SJSA1 (cell line): ENCODE results near the gene INO80D. TPM values are rescaled to one million over a fixed set of nuclear protein-coding genes. Genes with fewer than 3 reads are reported as not detected.

Source experiments
- DNase-seq, 2 experiments: peaks; one replicate each; pipeline ENCODE4 v3.0.0-alpha.2; 2015 to 2020; ENCODE audit warnings: low spot score in 2 of 2, low read depth in 1 of 2
- H3K27ac ChIP-seq: fragments of 250-450 bp; sonication (Bioruptor Pico); 2 replicates; pipeline ENCODE4 v1.5.1; 2020; ENCODE audit warnings: mild to moderate bottlenecking, moderate library complexity
- H3K27me3 ChIP-seq: fragments of 250-450 bp; sonication (Bioruptor Pico); replicated peaks from 2 replicates; pipeline ENCODE4 v1.5.1; 2020; ENCODE audit warnings: mild to moderate bottlenecking, moderate library complexity
- H3K36me3 ChIP-seq: fragments of 250-450 bp; sonication (Bioruptor Pico); 2 replicates; pipeline ENCODE4 v1.5.1; 2020; ENCODE audit warnings: mild to moderate bottlenecking
- H3K4me1 ChIP-seq: fragments of 250-450 bp; sonication (Bioruptor Pico); replicated peaks from 2 replicates; pipeline ENCODE4 v1.6.1; 2021; ENCODE audit warnings: mild to moderate bottlenecking
- H3K4me3 ChIP-seq: fragments of 250-450 bp; sonication (Bioruptor Pico); 2 replicates; pipeline ENCODE4 v1.5.1; 2020; ENCODE audit warnings: mild to moderate bottlenecking
- H3K9me3 ChIP-seq: fragments of 250-450 bp; sonication (Bioruptor Pico); replicated peaks from 2 replicates; pipeline ENCODE4 v1.5.1; 2020; ENCODE audit warnings: mild to moderate bottlenecking
- total RNA-seq: library from RNA; depleted of rRNA; stranded (reverse); fragments of >200 nt; shearing (Covaris generic); gene quantifications from 2 replicates; pipeline ENCODE4 v1.2.3, GENCODE V29; 2014

INO80D gene
- total RNA-seq, 1 experiment from 2014 or later, result 5.7 TPM

DNA sequence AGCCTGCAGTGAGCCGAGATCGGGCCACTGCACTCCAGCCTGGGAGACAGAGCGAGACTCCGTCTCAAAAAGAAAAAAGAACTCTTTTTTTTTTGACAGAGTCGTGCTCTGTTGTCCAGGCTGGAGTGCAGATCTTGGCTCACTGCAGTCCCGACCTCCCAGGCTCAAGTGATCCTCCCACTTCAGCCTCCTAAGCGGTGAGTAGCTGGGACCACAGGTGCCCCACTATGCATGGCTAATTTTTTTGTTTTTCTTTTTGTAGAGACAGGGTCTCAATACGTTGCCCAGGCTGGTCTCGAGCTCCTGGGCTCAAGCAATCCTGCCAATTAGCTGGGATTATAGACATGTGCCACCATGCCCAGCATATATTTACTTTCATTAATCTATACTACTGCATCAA is 12.5 kb upstream of the INO80D start:
- Histone ChIP-seq H3K36me3 (no peaks in the 10 kb centered on the region), H3K27me3 (no peaks in the 10 kb centered on the region), H3K4me3 (no peak overlapping the region), H3K4me1 (no peaks in the 10 kb centered on the region), H3K27ac (no peak overlapping the region), H3K9me3 (no peaks in the 10 kb centered on the region)
- no peak for DNase-seq

DNA sequence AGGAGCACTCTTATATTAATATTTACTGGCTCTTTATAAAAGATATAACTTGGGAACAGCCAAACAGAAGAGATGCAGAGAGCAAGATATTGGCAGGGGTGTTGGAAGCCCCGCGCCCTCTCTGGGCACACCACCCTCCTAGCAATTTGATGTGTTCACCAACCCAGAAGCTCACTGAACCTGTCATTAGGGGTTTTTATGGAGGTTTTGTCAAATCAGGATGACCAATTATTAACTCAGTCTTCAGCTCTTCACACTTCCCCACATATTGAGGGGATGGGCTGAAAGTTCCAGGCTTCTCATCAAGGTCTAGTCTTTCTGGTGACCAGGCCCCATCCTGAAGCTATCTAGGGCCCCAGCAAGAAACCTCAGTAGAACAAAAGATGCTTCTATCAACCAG is 10.9 kb upstream of the INO80D start:
- Histone ChIP-seq H3K27me3 (no peaks in the 10 kb centered on the region), H3K9me3 (no peaks in the 10 kb centered on the region), H3K36me3 (no peaks in the 10 kb centered on the region), H3K4me3 (no peak overlapping the region), H3K4me1 (no peaks in the 10 kb centered on the region), H3K27ac (no peak overlapping the region)
- no peak for DNase-seq

DNA sequence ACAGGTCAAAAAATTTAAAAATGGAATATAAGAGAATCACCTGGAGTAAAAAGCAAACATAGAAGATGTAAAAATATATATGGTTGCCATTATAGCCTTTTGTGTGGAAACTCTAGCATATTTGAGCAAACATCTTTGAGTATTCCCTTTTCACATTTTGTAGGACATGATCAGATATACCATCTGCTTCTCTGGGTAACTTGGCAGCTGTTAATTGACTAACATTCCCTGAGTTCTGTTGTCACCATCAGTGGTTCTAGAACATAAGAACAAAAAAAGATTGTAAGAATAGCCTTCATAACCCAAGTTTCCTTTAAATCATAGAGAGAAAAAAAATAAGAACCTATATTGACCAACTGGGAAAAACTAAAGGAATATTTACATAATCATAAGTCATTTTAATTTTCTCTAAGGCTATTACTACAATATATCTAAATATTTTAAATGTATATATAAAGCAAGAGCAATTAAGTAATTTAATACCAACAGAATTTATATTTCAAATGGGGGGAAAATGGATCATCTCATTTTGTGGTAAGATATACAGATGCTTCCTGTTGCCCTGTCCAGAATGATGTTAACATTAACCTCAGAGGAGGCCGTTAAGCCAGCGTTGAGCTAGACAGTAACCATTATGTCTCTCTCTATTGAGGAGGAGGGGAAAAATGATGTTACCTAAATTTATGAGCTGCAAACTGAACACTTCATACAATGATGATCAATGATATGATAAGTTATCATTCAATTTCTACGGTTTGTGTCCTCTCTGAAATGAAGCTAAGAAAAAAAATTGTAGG is 9.8 kb upstream of the INO80D start:
- no peak for DNase-seq
- Histone ChIP-seq H3K9me3 (no peaks in the 10 kb centered on the region), H3K4me1 (no peaks in the 10 kb centered on the region), H3K4me3 (no peak overlapping the region), H3K27ac (no peak overlapping the region), H3K27me3 (no peaks in the 10 kb centered on the region), H3K36me3 (no peaks in the 10 kb centered on the region)

- Histone ChIP-seq H3K27me3 (no peaks in the 10 kb centered on the region), H3K4me3 (no peak overlapping the region)
- no peak for DNase-seq
Measured at GRCh38 chr2:206092297-206092696, 6.3 kb upstream of the INO80D start.

DNA sequence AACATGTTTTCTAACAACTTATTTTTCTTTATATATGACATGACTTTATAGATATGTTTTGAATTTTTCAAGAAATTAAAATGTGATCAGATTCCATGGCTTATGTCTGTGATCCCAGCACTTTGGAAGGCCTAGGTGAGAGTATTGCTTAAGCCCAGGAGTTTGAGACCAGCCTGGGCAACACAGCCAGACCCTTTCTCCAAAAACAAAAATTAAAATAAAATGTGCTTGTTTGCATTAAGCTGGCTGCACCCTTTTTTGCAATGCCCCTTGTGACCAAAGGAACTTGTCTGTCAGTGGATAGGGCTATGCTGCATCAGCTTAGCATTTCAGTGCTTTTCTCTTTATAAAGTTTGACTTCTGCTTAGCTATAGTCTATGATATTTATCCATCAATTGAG is 2.3 kb upstream of the INO80D start:
- Histone ChIP-seq H3K27ac (no peak overlapping the region), H3K36me3 (peaks cover 12% of the 10 kb centered on the region), H3K27me3 (no peaks in the 10 kb centered on the region), H3K4me3 (no peak overlapping the region), H3K9me3 (no peaks in the 10 kb centered on the region), H3K4me1 (no peaks in the 10 kb centered on the region; the same call in 1 of the 2 replicates)
- no peak for DNase-seq

More at GRCh38 chr2:206092297-206092696, 6.3 kb upstream of the INO80D start:
- H3K9me3 ChIP-seq, result no peaks in the 10 kb centered on the region
- H3K36me3 ChIP-seq, result 0 out of 2 replicates have a peak, but pooled peaks cover 7% of the 10 kb centered on the region
- no peaks in the 10 kb centered on the region; the same call in 1 of the 2 replicates for H3K4me1 ChIP-seq
- H3K27ac ChIP-seq, result no peak overlapping the region

DNA sequence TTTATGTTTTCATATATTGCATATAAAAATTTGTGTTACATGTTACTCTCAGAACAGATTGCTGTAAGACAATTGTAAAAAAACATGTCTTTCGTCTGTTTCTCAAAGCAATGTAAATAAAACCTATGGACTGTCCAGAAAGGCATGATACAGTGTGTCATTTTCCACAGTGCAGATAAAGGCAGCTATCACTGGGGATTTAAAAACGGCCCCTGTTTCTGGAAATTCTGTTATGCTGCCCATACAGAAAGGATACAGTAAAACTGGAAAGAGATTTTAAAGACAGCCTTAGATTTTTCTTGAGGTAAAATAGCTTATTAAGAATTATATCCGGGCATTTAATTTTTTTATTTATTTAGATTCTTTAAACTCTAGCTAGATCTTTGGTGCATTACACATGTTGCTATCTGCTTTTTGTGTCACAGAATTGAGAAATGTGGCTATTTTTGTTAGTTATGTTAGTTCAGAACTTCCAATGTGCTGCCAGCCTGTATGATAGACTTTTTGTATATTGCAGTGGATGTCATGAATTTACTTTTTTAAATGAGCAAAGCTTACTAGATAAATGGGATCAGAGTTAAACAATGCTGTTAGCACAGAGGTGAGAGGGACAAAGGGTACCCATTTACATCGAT is 859 bp upstream of the INO80D start:
- Histone ChIP-seq H3K36me3 (peaks cover 12% of the 10 kb centered on the region), H3K9me3 (no peaks in the 10 kb centered on the region), H3K4me1 (no peaks in the 10 kb centered on the region; the same call in 1 of the 2 replicates), H3K27ac (peak overlapping the region; percentile 88), H3K27me3 (no peaks in the 10 kb centered on the region), H3K4me3 (peak overlapping the region; percentile 90)
- DNase-seq, result peak in 1 of 2 experiments; percentile 15

GRCh38 chr2:206084870-206085741 is 868 bp downstream of the INO80D start:
- H3K4me3 ChIP-seq, result peak overlapping the region; percentile 90
- no peaks in the 10 kb centered on the region for H3K9me3 ChIP-seq
- H3K27me3 ChIP-seq, result no peaks in the 10 kb centered on the region
- peak; percentile 48 to 57 for DNase-seq
- peaks cover 12% of the 10 kb centered on the region for H3K36me3 ChIP-seq
- peak overlapping the region; percentile 88 for H3K27ac ChIP-seq
- no peaks in the 10 kb centered on the region; the same call in 1 of the 2 replicates for H3K4me1 ChIP-seq

GRCh38 chr2:206084439-206084869 is 1.5 kb downstream of the INO80D start:
- Histone ChIP-seq H3K36me3 (peaks cover 12% of the 10 kb centered on the region), H3K27ac (peak overlapping the region; percentile 88), H3K27me3 (no peaks in the 10 kb centered on the region)

DNA sequence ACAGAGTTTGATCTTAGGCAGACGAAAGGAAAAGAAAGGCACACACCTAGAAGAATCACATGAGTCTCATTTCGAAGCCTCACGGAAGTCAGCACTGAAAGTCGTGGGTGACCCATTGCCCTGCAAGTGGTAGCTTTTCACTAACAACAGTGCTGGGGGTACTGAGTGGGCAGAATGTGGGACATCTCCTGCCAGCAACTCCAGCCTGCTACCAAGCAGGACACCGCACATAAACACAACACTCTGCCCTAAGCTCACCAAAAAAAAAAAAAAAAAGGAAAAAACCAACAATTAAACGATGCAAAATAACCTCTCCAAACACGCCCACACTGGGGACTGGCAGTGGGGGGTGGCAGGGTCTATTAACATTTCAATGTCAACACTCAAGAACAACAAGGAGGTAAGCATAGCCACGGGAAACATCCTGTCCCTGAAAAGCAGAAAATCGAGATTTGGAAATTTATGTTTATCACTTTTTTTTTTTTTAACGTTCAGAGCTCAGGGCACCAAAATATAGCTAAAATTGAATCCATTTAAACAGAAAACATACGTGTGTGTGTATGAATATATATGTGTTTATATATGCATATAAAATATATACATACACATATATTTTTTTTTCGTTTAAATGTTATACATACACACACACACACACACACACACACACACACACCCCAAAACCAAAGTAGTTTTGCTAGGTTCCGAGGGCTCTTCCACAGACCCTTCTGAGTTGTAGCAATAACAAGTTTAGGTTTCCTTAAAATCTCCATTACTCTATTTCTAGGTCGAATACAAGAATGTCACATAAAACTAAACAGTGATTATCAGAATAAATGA is 2.2 kb downstream of the INO80D start:
- Histone ChIP-seq H3K4me1 (no peaks in the 10 kb centered on the region; the same call in 1 of the 2 replicates), H3K9me3 (no peaks in the 10 kb centered on the region), H3K4me3 (peak overlapping the region; percentile 90), H3K27ac (no peak overlapping the region), H3K27me3 (no peaks in the 10 kb centered on the region), H3K36me3 (peaks cover 12% of the 10 kb centered on the region)
- peak in 1 of 2 experiments; percentile 6 for DNase-seq

More at GRCh38 chr2:206084439-206084869, 1.5 kb downstream of the INO80D start:
- peak; percentile 70 to 76 for DNase-seq
- H3K9me3 ChIP-seq, result no peaks in the 10 kb centered on the region
- peak overlapping the region; percentile 90 for H3K4me3 ChIP-seq
- H3K4me1 ChIP-seq, result no peaks in the 10 kb centered on the region; the same call in 1 of the 2 replicates

- Histone ChIP-seq H3K4me1 (no peaks in the 10 kb centered on the region; the same call in 1 of the 2 replicates), H3K27me3 (no peaks in the 10 kb centered on the region), H3K36me3 (peaks cover 6% of the 10 kb centered on the region), H3K27ac (no peak overlapping the region), H3K4me3 (no peak overlapping the region), H3K9me3 (no peaks in the 10 kb centered on the region)
- no peak for DNase-seq
Measured at GRCh38 chr2:206082298-206082843, 3.6 kb downstream of the INO80D start.

- H3K4me1 ChIP-seq, result no peaks in the 10 kb centered on the region; the same call in 1 of the 2 replicates
- no peak overlapping the region for H3K27ac ChIP-seq
- no peaks in the 10 kb centered on the region for H3K9me3 ChIP-seq
- H3K4me3 ChIP-seq, result no peak overlapping the region
- no peak for DNase-seq
- peaks cover 6% of the 10 kb centered on the region for H3K36me3 ChIP-seq
- H3K27me3 ChIP-seq, result no peaks in the 10 kb centered on the region
Measured at GRCh38 chr2:206080927-206081326, 5.0 kb downstream of the INO80D start.

- Histone ChIP-seq H3K4me3 (no peak overlapping the region), H3K27me3 (no peaks in the 10 kb centered on the region), H3K36me3 (no peaks in the 10 kb centered on the region), H3K9me3 (no peaks in the 10 kb centered on the region), H3K27ac (no peak overlapping the region), H3K4me1 (no peaks in the 10 kb centered on the region; the same call in 1 of the 2 replicates)
- no peak for DNase-seq
Measured at GRCh38 chr2:206079699-206080465, 6.1 kb downstream of the INO80D start.
